ENCODE measurements around the gene APLP2.
"Not testable (repeated sequence)": the region's sequence is repeated elsewhere in the genome, so short reads cannot be mapped to it uniquely, and the experiment has no call there.

APLP2 gene

DNA sequence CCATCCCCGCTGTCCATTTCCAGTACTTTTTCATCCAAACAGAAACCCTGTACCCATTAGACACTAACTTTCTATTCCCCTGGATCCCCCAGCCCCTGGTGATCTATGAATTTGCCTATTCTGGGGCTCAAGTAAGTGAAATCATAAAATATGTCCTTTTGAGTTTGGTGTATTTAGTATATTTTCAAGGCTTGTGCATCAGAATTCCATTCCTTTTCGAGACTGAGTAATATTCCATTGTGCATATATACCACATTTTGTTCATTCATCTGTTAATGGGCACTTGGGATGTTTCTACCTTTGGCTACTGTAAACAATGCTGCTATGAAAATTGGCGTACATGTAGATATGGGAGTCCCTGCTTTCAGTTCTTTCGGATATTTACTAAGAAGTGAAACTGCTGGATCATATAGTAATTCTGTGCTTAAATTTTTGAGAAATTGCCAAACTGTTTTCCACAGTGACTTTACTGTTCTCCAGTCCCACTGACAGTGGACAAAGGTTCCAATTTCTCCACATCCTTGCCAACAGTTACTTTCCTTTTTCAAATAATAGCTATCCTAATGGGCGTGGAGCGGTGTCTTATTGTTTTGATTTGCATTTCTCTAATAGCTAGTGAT is 16.1 kb downstream of the APLP2 start:
- ChIA-PET POLR2A (no interaction called here), CTCF (interaction anchor here (1.1 to 2.7 kb wide), 5 partner anchors 8 to 103 kb away, joined by 3 to 8 read pairs (median 4); no protein-coding TSS in a partner anchor)
- TF ChIP-seq, protein P1, sequence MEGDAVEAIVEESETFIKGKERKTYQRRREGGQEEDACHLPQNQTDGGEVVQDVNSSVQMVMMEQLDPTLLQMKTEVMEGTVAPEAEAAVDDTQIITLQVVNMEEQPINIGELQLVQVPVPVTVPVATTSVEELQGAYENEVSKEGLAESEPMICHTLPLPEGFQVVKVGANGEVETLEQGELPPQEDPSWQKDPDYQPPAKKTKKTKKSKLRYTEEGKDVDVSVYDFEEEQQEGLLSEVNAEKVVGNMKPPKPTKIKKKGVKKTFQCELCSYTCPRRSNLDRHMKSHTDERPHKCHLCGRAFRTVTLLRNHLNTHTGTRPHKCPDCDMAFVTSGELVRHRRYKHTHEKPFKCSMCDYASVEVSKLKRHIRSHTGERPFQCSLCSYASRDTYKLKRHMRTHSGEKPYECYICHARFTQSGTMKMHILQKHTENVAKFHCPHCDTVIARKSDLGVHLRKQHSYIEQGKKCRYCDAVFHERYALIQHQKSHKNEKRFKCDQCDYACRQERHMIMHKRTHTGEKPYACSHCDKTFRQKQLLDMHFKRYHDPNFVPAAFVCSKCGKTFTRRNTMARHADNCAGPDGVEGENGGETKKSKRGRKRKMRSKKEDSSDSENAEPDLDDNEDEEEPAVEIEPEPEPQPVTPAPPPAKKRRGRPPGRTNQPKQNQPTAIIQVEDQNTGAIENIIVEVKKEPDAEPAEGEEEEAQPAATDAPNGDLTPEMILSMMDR (IDR thresholded peaks at IDR 0.05; ENCODE audit: control extremely low read depth, extremely low read depth, low read depth, missing control alignments), result no peak
- DNase-seq (ENCODE audit: extremely low spot score), result no peak

DNA sequence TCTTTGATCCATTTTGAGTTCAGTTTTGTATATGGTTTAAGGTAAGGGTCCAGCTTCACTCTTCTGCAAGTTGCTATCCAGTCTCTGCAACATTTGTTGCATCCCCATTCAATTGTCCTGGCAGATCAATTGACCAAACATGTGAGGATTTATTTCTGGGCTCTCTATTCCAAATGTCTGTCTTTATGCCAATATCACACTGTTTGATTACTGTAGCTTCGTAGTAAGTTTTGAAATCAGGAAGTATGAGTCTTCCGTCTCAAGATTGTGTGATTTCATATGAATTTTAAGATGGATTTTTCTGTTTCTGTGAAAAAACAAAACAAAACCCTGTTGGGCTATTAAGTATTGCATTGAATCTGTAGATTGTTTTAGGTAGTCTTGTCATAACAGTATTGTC is 17.0 kb downstream of the APLP2 start:
- ChIA-PET CTCF (interaction anchor here (1.1 to 2.7 kb wide), 6 partner anchors 9 to 213 kb away, joined by 3 to 8 read pairs (median 4); no protein-coding TSS in a partner anchor), POLR2A (no interaction called here)
- DNase-seq (ENCODE audit: extremely low spot score), result no peak
- TF ChIP-seq, protein P1 (IDR thresholded peaks at IDR 0.05; ENCODE audit: control extremely low read depth, extremely low read depth, low read depth, missing control alignments), result no peak

DNA sequence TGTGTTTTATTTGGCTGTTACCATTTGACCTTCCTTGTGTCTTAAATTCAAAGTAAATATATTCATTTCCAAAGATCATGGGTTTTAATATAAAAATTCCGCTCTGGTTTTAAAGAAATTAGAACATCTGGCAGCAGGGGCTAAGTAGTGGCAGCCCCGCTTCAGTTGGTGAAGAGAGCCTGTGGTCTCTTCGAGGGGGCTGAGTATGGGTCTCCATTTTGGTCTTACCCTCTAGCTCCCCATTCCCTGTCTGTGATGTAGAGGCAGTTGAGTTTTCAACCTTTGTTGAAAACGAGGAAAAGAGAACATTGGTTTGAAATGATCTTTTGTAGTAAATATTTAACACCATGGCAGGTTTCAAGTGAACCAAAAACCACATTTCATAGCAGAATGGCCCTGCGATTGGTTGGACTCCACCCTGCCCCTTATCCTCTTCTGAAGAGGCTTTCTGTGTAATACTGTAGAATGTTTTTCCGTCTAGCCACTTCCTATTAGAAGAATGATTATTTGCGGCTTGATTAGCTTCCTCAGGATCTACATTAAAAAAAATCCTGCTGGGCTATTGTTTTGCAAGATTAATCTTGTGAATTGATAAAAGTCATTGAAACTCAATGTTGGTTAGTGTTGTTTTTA is 17.7 kb downstream of the APLP2 start:
- TF ChIP-seq, protein P1 (IDR thresholded peaks at IDR 0.05; ENCODE audit: control extremely low read depth, extremely low read depth, low read depth, missing control alignments), result no peak
- DNase-seq (ENCODE audit: extremely low spot score), result no peak
- ChIA-PET POLR2A (no interaction called here), CTCF (interaction anchor here (1.0 to 2.7 kb wide), 6 partner anchors 9 to 214 kb away, joined by 3 to 8 read pairs (median 4); no protein-coding TSS in a partner anchor)

DNA sequence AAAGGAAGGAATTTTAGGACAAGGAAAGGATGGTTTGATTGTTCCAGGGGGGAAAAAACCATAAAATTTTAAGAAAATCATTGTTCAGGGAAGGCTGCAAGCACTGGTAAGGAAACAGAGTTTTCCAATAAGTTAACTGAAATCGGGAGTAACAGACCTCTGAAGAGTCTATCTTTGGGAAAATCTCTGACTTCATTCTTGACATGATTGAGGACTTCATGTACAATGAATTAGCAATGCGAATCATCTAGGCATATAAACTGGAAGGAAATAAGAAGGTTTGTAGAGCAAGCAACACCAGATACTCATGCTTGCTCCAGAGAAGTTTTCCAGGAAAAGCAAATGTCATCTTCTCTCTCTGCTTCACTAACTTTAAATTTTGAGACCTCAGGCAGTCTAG is 18.5 kb downstream of the APLP2 start:
- ChIA-PET CTCF (interaction anchor here (1.0 to 2.7 kb wide), 4 partner anchors 17 to 215 kb away, joined by 3 to 8 read pairs (median 4); no protein-coding TSS in a partner anchor), POLR2A (no interaction called here)
- TF ChIP-seq, protein P1 (IDR thresholded peaks at IDR 0.05; ENCODE audit: control extremely low read depth, extremely low read depth, low read depth, missing control alignments), result no peak
- DNase-seq (ENCODE audit: extremely low spot score), result no peak

DNA sequence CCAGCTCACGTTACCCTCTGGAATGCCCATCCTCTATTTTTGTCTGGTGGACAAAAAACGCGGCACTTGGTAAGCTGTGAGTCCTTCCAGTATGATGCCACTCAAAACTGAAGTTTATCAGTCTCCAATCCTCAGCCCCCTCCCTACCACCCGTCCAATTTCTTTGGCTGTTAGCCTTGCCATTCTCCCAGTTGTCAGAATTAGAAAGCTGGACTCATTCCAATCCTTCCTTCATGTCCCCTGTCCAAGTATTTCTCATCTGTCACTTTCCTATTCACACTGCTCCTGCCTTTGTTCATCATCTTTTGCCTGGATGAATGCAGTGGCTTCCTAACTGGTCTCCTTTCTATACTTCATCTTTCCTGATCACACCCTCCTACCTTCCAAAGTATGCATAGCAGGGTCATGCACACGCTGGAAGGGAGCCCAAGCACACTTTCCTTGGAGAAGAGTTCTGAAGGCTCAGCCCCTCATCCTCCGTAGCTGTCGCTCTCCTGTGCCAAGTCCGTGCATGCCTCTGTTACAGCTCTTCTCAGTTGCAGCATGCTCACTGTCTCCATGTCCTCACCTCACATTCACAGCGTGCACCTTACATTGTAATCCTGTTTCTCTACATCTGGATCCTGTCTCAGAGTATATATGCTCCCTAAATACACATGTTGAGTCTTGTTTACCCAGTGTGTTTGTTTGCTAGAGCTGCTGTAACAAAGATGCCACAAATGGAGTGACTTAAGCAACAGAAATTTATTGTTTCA is 19.4 kb downstream of the APLP2 start:
- POLR2A ChIA-PET, result no interaction called here
- DNase-seq (ENCODE audit: extremely low spot score), result no peak
- CTCF ChIA-PET, result no interaction called here
- TF ChIP-seq, protein P1 (IDR thresholded peaks at IDR 0.05; ENCODE audit: control extremely low read depth, extremely low read depth, low read depth, missing control alignments), result no peak

DNA sequence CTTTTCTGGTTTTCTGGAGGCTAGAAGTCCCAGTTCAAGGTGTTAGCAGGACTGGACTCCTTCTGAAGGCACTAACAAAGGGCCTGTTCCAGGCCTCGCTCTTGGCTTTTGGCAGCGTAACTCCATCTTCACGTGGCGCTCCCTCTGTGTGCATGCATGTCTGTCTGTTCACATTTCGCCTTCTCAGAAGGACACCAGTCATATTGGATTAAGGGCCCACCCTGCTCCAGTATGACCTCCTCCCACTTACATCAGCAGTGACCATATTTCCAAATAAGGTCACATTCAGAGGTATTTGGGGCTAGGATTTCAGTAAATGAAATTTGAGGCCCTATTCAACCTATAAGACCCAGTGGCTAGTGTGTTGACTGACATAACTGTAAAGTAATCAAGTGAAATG is 20.0 kb downstream of the APLP2 start:
- TF ChIP-seq, protein P1 (IDR thresholded peaks at IDR 0.05; ENCODE audit: control extremely low read depth, extremely low read depth, low read depth, missing control alignments), result no peak
- CTCF ChIA-PET, result no interaction called here
- POLR2A ChIA-PET, result no interaction called here
- no peak for DNase-seq (ENCODE audit: extremely low spot score)

DNA sequence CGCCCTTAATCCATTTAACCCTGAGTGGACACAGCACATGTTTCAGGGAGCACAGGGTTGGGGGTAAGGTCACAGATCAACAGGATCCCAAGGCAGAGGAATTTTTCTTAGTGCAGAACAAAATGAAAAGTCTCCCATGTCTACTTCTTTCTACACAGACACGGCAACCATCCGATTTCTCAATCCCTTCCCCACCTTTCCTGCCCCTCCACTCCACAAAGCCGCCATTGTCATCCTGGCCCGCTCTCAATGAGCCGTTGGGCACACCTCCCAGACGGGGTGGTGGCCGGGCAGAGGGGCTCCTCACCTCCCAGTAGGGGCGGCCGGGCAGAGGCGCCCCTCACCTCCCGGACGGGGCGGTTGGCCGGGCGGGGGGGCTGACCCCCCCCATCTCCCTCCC is 20.8 kb downstream of the APLP2 start:
- POLR2A ChIA-PET; DNase-seq (ENCODE audit: extremely low spot score); CTCF ChIA-PET: not testable (repeated sequence)

DNA sequence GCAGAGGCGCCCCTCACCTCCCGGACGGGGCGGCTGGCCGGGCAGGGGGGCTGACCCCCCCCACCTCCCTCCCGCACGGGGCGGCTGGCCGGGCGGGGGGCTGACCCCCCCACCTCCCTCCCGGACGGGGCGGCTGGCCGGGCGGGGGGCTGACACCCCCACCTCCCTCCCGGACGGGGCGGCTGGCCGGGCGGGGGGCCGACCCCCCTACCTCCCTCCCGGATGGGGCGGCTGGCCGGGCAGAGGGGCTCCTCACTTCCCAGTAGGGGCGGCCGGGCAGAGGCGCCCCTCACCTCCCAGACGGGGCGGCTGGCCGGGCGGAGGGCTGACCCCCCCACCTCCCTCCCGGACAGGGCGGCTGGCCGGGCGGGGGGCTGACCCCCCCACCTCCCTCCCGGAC is 21.5 kb downstream of the APLP2 start:
- POLR2A ChIA-PET; CTCF ChIA-PET; DNase-seq (ENCODE audit: extremely low spot score): not testable (repeated sequence)

Measured in GM10248 (cell line).